ENCODE measurements around the gene FKBP2.
A peak's percentile ranks its signal among the peaks of the same experiment; 100 is the strongest.

DNA sequence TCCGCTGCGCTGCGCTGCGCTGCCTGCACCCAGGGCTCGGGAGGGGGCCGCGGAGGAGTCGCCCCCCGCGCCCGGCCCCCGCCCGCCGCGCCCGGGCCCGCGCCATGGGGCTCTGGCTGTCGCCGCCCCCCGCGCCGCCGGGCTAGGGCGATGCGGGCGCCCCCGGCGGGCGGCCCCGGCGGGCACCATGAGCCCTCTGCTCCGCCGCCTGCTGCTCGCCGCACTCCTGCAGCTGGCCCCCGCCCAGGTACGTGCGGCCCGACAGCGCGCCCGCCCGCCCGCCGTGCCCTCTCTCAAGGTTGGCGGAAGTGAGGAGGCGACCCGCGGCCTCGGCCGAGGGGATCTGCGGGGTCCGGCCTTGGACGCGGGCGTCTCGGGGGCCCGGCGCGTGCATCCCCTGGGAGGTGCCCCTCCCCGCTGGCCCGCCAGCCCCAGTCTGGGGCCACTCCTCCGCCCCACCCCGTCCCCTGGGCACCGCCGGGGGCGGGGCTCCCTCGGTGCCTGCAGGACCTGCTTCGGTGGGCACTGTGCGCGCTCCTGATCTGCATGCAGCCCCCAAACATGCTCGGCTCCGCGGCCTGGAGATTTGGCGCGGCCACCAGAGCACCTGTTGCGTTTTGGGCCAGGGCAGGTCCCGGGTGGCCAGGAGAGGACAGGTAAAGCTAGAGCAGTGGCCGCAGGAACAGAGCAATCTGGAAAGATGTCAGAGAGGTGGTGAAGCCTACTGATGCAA lies 6.1 kb upstream of the FKBP2 start:
- TF ChIP-seq GFI1 (CRISPR knock-in tag; IDR thresholded peaks at IDR 0.05; ENCODE audit: borderline replicate concordance), result no peak
- peak; percentile 52; the same call in 1 of the 2 replicates for TF ChIP-seq ESRRA (CRISPR knock-in tag; IDR thresholded peaks at IDR 0.05; ENCODE audit: low read depth)

Measured in HepG2 (cell line).